Measurements from ENCODE around the gene SYNPR.

Gene SYNPR

DNA sequence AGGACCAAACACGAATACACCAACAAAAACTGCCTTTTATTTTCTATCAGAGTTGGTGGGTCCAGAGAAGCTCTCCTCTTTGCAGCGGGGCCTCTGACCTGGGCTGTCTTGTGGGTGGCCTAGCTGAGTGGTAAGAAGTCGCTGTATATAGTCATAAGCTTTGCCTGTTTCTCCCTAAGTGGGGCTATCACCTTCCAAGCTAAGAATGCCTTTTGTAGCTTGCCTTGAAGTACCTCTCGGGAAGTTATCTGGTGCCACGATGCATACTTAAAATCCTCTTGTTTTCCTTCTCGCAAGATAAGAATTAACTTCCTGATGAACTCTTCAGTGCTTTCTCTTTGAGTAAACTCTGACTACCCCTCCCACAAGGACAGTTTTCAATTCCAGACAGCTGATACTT, 178.8 kb downstream of the SYNPR start:
- Histone ChIP-seq H3K4me1 (ENCODE audit: control insufficient read depth, insufficient read depth, low read length) (no peaks in the 10 kb centered on the region), H3K36me3 (ENCODE audit: control insufficient read depth, insufficient read depth, low read length) (no peaks in the 10 kb centered on the region), H3K27me3 (ENCODE audit: control insufficient read depth, insufficient read depth, low read length) (no peaks in the 10 kb centered on the region), H3K4me3 (ENCODE audit: low read length) (no peak overlapping the region), H3K9ac (ENCODE audit: low read length) (no peak overlapping the region), H3K27ac (ENCODE audit: low read depth, low read length) (no peak overlapping the region)

DNA sequence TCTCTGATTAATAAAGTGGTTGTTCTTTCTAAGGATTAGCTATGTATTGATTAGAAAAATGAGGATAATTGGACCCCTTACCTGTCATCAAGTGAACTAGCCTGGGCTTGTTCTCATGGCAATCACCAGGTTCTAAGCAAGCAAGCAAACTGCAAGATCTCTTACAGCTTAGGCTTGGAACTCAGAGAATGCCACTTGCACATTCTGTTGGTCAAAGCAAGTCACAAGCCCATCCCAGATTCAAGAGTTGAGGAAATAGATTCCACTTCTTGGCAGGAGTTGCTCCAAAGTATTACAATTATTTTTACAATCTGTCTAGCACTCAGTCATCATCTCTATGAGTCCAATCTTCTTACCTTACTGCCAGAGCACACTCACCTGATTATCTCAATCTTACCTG, 180.3 kb downstream of the SYNPR start:
- Histone ChIP-seq H3K4me3 (ENCODE audit: low read length) (no peak overlapping the region), H3K27ac (ENCODE audit: low read depth, low read length) (no peak overlapping the region), H3K4me1 (ENCODE audit: control insufficient read depth, insufficient read depth, low read length) (no peaks in the 10 kb centered on the region)

DNA sequence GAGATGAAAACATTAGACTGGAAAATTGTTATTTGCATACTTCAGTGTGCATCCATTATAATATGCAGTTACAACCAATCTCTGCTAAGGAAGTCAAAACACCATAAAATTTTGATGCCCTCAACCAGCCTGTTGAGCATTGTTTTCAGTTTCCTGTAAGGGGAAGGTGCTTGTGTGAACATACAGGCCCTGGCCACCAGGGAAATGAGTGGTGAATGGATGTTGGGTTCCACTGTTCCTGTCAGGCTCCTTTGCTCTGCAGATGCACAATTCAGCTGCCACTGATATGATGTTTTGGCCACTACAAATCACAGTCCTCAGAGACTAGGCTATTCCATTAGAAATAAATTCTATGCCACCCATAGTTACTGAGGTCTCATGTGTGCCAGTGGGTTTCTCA, 184.6 kb downstream of the SYNPR start:
- Histone ChIP-seq H3K36me3 (ENCODE audit: control insufficient read depth, insufficient read depth, low read length) (no peaks in the 10 kb centered on the region), H3K4me3 (ENCODE audit: low read length) (no peak overlapping the region), H3K27ac (ENCODE audit: low read depth, low read length) (no peak overlapping the region), H3K4me1 (ENCODE audit: control insufficient read depth, insufficient read depth, low read length) (no peaks in the 10 kb centered on the region), H3K9ac (ENCODE audit: low read length) (no peak overlapping the region), H3K27me3 (ENCODE audit: control insufficient read depth, insufficient read depth, low read length) (no peaks in the 10 kb centered on the region)

More for the DNA sequence above, 180.3 kb downstream of the SYNPR start:
- Histone ChIP-seq H3K9ac (ENCODE audit: low read length) (no peak overlapping the region), H3K36me3 (ENCODE audit: control insufficient read depth, insufficient read depth, low read length) (no peaks in the 10 kb centered on the region), H3K27me3 (ENCODE audit: control insufficient read depth, insufficient read depth, low read length) (no peaks in the 10 kb centered on the region)

DNA sequence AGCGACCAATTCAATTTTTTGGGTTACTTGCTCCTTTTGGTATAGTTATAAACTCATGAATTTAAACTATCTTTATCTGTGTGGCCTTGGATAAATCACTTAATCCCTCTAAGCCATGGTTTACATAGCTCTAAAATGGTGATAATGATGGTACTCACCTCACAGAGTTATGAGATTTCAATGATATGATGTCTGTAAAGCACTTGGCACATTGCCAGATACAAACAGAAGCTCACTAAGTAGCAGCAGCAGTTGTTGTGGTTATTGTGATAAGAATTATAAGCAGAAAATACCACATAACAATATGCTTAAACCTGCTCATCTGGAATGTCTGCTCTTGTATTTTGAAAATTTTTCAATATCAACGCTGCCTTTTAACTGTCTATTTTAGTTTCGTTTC, 189.3 kb downstream of the SYNPR start:
- Histone ChIP-seq H3K27ac (ENCODE audit: low read depth, low read length) (no peak overlapping the region), H3K9ac (ENCODE audit: low read length) (no peak overlapping the region), H3K27me3 (ENCODE audit: control insufficient read depth, insufficient read depth, low read length) (no peaks in the 10 kb centered on the region), H3K36me3 (ENCODE audit: control insufficient read depth, insufficient read depth, low read length) (no peaks in the 10 kb centered on the region), H3K4me3 (ENCODE audit: low read length) (no peak overlapping the region), H3K4me1 (ENCODE audit: control insufficient read depth, insufficient read depth, low read length) (no peaks in the 10 kb centered on the region)

DNA sequence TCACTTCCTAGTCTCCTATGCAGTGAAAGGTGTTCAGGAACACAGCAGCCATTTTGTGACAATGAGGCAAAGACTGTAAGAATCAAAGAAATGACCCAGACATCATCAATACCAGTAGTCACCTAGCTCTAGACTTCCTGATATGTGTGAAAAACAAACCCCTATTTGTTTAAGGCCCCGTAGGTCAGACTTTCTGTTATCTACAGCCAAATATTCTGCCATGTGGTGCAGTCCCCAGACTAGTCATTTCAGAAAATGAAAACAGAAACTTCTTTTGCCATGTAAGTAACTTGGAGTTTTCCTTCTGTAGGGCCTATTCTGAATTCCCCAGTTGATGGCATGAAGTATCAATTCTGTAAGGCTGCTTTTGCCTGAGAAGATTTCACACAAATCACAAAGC, 192.6 kb downstream of the SYNPR start:
- Histone ChIP-seq H3K27ac (ENCODE audit: low read depth, low read length) (no peak overlapping the region), H3K36me3 (ENCODE audit: control insufficient read depth, insufficient read depth, low read length) (no peaks in the 10 kb centered on the region), H3K27me3 (ENCODE audit: control insufficient read depth, insufficient read depth, low read length) (no peaks in the 10 kb centered on the region), H3K4me3 (ENCODE audit: low read length) (no peak overlapping the region), H3K4me1 (ENCODE audit: control insufficient read depth, insufficient read depth, low read length) (no peaks in the 10 kb centered on the region), H3K9ac (ENCODE audit: low read length) (no peak overlapping the region)

DNA sequence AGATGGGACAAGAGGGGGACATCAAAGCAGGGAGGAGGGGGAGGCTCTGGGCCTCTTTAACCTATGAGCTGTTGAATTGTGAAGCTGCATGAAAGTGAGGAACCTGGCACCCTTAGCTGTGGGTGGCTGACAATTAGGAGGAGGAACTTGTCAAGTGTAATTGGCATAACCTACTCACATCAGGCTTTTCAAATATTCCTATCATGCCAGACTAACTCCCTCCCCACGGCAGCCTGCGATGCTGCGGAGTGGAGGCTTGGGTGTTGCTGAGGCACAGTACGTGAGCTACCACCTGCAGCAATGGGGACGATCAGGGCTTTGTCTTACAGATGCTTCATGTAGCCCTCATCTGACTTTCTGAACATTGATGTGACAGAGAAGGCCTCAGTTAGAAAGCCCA, 193.7 kb downstream of the SYNPR start:
- no peak overlapping the region for H3K9ac ChIP-seq (ENCODE audit: low read length)
- no peaks in the 10 kb centered on the region for H3K36me3 ChIP-seq (ENCODE audit: control insufficient read depth, insufficient read depth, low read length)
- no peaks in the 10 kb centered on the region for H3K27me3 ChIP-seq (ENCODE audit: control insufficient read depth, insufficient read depth, low read length)
- H3K27ac ChIP-seq (ENCODE audit: low read depth, low read length): no peak overlapping the region
- H3K4me1 ChIP-seq (ENCODE audit: control insufficient read depth, insufficient read depth, low read length): no peaks in the 10 kb centered on the region
- H3K4me3 ChIP-seq (ENCODE audit: low read length): no peak overlapping the region

DNA sequence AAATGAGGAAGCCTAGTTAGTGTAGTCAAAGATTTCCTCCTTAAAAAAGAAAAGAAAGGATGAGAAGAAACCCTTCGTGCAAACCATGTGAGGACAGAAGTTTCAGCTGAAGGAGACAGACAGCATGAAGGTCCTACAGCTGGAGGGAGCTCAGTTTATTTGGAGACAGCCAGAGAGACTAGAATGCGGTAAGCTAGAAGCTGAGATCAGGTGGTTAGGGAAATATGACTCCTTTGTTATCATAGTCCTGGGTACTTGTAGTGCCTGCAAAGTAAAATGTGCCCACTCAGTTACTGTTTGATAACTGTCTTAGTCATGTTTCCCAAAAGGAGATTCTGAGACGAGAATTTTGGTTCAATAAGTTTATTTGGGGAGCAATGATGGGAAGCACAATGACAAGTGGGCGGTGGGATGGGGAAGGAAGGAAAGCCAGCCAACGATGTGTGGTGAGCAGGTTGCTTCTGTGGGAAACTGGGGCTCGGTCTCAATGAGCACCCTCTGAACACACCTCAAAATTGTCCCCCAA, 195.6 kb downstream of the SYNPR start:
- Histone ChIP-seq H3K27ac (ENCODE audit: low read depth, low read length) (no peak overlapping the region), H3K4me1 (ENCODE audit: control insufficient read depth, insufficient read depth, low read length) (no peaks in the 10 kb centered on the region), H3K9ac (ENCODE audit: low read length) (no peak overlapping the region), H3K36me3 (ENCODE audit: control insufficient read depth, insufficient read depth, low read length) (no peaks in the 10 kb centered on the region), H3K4me3 (ENCODE audit: low read length) (no peak overlapping the region), H3K27me3 (ENCODE audit: control insufficient read depth, insufficient read depth, low read length) (no peaks in the 10 kb centered on the region)

DNA sequence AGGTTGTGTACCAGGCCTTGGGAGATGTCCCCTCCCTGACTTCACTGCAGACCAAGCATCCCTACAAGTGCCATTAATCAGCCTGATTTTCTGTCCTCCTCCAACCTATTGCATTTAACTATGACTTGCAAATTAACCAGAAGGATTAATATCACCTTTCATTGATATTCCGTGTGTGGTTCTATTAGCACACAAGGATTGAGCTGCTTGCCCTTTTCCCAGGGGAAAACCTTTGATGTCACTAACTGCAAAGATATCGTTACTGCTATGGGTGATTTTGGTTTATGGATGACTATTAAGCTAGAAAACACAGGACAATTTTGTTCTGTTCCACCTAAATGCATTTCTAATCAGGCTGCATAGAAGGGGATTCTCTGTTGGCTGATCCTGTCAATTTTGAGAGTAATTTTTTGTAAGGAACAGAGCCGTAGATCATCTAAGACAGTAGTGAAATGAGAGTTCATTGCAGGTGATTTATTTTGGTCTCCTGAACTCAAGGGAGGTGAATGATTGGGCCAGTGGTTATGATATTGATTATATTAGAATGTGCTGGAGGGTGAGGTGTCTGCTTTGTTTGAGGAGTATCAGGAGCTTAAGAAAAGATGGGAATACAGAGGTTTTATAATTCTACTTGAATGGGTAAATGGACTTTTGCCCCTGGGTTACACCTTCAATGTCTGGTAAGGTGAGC, 196.9 kb downstream of the SYNPR start:
- no peak overlapping the region for H3K4me3 ChIP-seq (ENCODE audit: low read length)
- no peaks in the 10 kb centered on the region for H3K27me3 ChIP-seq (ENCODE audit: control insufficient read depth, insufficient read depth, low read length)
- H3K36me3 ChIP-seq (ENCODE audit: control insufficient read depth, insufficient read depth, low read length): no peaks in the 10 kb centered on the region
- H3K27ac ChIP-seq (ENCODE audit: low read depth, low read length): no peak overlapping the region
- no peak overlapping the region for H3K9ac ChIP-seq (ENCODE audit: low read length)
- H3K4me1 ChIP-seq (ENCODE audit: control insufficient read depth, insufficient read depth, low read length): no peaks in the 10 kb centered on the region

DNA sequence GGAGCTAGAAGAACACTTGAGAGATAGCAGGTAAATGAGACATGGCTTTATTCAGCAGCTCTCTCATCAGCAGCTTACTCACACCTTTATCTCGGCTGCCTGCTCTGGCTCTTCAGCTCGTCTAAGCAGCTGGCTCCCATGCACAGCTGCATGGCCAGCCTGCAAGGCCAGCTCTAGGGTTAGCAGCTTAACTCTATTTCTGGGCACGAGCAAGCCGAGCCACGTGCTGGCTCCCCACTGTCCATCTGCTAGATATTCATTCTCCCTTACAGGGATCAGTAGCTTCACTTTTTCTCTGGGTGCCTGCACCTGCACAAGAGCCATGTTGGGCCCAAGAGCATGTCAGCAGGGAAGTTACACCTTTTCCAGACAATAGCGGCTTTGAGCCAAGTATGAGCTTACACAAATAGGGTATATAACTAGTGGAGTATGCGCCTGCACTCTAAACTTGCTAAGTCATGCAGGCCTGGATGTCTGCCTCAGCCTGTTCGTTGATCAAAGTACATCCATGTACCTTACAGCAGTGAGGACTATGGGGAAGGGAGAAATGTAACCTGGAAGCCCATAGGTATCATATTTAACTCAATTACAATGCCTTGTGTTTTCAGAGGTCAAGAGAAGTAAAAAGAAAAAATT, 199.5 kb downstream of the SYNPR start:
- H3K27ac ChIP-seq (ENCODE audit: low read depth, low read length): no peak overlapping the region
- H3K9ac ChIP-seq (ENCODE audit: low read length): no peak overlapping the region
- no peaks in the 10 kb centered on the region for H3K27me3 ChIP-seq (ENCODE audit: control insufficient read depth, insufficient read depth, low read length)
- H3K36me3 ChIP-seq (ENCODE audit: control insufficient read depth, insufficient read depth, low read length): no peaks in the 10 kb centered on the region
- no peaks in the 10 kb centered on the region for H3K4me1 ChIP-seq (ENCODE audit: control insufficient read depth, insufficient read depth, low read length)
- H3K4me3 ChIP-seq (ENCODE audit: low read length): no peak overlapping the region

DNA sequence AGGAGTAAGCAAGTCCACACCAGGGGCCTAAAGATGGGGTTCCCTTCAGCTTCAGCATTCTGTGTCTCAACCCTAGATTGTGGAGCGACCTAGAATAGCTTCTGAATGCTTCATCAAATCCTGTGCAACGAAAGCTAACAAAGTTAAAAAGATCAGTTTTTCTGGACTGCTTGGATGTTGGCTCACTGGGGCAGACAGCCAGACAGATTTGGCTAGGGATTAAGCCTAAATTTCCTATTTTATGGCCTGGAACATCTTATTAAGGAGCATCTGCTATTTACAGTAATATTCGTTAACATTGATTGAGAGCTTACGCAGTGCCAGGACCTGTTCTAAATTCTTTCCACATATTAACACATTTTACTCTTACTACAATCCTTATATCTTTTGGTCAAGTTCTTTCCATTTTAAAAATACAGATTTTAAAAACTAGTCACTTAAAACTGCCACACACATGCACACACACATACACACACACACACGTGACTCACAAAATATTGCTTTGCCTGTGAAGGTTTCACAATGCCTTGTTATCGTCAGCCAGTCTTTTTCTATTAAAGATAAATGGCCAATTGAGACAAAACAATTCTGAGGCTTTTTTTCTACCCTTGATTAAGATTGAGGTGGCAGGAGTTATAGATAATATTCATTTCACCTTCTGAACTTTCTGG, 201.0 kb downstream of the SYNPR start:
- no peaks in the 10 kb centered on the region for H3K36me3 ChIP-seq (ENCODE audit: control insufficient read depth, insufficient read depth, low read length)
- no peaks in the 10 kb centered on the region for H3K4me1 ChIP-seq (ENCODE audit: control insufficient read depth, insufficient read depth, low read length)
- no peak overlapping the region for H3K9ac ChIP-seq (ENCODE audit: low read length)
- no peak overlapping the region for H3K27ac ChIP-seq (ENCODE audit: low read depth, low read length)
- H3K27me3 ChIP-seq (ENCODE audit: control insufficient read depth, insufficient read depth, low read length): no peaks in the 10 kb centered on the region
- H3K4me3 ChIP-seq (ENCODE audit: low read length): no peak overlapping the region

DNA sequence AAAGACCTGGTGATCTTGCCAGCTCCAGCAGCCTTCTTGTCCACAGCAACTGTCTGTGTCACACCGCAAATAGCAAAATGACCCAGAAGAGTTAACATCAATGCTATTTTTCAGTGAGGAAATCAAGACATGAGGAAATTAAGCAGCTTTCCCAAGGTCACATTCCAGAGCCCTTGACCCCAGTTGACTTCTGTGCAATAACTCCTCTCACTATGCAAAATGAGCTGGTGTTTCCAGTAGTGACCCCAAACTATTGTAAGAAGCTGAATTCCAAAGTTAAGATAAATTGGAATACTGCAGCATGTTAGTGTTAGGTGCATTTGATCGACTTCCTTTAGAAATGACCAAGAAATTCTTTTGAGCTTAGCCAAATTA, 201.5 kb downstream of the SYNPR start:
- Histone ChIP-seq H3K4me1 (ENCODE audit: control insufficient read depth, insufficient read depth, low read length) (no peaks in the 10 kb centered on the region), H3K9ac (ENCODE audit: low read length) (no peak overlapping the region), H3K4me3 (ENCODE audit: low read length) (no peak overlapping the region), H3K36me3 (ENCODE audit: control insufficient read depth, insufficient read depth, low read length) (no peaks in the 10 kb centered on the region), H3K27ac (ENCODE audit: low read depth, low read length) (no peak overlapping the region), H3K27me3 (ENCODE audit: control insufficient read depth, insufficient read depth, low read length) (no peaks in the 10 kb centered on the region)

DNA sequence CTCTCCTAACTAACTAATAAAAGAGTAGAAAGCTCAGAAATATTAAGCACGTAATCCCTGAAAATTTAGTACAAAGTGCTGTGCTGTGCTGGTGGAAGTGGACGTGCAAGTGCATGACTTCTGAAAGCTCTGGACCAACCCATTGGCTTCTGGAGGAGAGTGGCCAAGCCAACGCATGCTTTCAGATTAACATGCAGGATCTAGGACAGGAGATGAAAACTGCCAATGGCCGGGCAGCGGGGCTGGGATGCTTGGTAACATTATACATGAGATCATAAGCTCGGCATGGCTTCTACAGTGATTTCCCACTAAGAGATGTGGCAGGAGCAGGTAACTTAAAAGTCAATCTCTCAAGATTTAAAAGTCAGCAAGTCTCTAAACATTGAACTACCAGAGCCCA, 203.5 kb downstream of the SYNPR start:
- no peaks in the 10 kb centered on the region for H3K36me3 ChIP-seq (ENCODE audit: control insufficient read depth, insufficient read depth, low read length)
- H3K9ac ChIP-seq (ENCODE audit: low read length): no peak overlapping the region
- no peaks in the 10 kb centered on the region for H3K4me1 ChIP-seq (ENCODE audit: control insufficient read depth, insufficient read depth, low read length)
- H3K4me3 ChIP-seq (ENCODE audit: low read length): no peak overlapping the region
- H3K27ac ChIP-seq (ENCODE audit: low read depth, low read length): no peak overlapping the region
- H3K27me3 ChIP-seq (ENCODE audit: control insufficient read depth, insufficient read depth, low read length): no peaks in the 10 kb centered on the region
